Posterior cingulate gyrus (tissue), 11 donors: ENCODE data around the gene LEFTY2.
A peak's percentile ranks its signal among the peaks of the same experiment; 100 is the strongest.
"Not testable (repeated sequence)": the region's sequence is repeated elsewhere in the genome, so short reads cannot be mapped to it uniquely, and the experiment has no call there.

Experiments used
- DNase-seq, 10 donors: peaks; one replicate each; pipeline versions ENCODE4 v3.0.0 to v3.0.0-alpha.2; 2020 to 2021; ENCODE audit warnings: mixed read lengths in 3 of 10
- intact Hi-C: fragments of 100-400 bp; cut with DNase I; formaldehyde crosslinking; loops from one replicate; pipeline ENCODE4 v1.15.1; 2023

Gene LEFTY2, protein sequence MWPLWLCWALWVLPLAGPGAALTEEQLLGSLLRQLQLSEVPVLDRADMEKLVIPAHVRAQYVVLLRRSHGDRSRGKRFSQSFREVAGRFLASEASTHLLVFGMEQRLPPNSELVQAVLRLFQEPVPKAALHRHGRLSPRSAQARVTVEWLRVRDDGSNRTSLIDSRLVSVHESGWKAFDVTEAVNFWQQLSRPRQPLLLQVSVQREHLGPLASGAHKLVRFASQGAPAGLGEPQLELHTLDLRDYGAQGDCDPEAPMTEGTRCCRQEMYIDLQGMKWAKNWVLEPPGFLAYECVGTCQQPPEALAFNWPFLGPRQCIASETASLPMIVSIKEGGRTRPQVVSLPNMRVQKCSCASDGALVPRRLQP

GRCh38 chr1:225941187-225941941 is at the start of gene LEFTY2:
Gene LEFTY2 (minus strand): TSS chr1:225941220. CDS start chr1:225941140, 80 bp downstream.
- intact Hi-C loops = no loop called here

DNA sequence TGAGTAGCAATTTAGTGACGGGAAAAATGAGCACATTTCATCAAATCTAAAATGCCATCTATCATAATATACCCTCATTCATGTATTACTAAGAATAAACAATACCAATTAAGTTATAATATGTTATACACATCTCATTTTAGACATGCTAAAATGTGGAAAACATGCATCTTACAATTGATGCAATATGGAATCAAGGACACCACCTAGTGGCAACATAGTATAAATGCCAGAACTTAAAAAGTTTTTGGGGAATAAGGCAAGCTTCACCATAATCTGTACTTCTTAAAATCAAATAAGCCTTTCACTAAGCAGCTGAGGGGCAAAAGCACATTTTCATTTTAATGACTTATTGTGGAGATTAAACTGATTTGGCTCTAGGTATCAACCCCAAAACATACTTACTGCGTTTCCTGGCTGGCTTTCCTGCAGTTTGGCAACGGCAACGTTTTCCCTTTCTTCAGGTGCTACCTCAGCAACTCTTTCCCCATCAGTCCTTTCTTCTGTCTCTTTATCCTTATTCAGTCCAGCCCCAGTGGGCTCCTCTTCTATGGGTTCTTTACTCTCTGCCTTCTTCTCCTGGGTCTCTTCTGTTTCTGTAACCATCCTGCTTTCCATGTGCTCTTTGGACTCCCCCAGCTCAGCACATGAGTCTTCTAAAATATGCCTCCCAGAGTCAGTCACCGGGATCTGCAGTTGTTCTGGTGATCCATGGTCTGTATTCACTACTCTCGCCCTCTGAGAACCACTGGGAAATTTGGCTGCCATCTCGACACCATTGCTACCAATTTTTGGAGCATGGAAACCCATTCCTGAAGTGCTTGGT is 46.7 kb upstream of the LEFTY2 start:
- intact Hi-C loops = no loop called here
- no peak for DNase-seq

More at GRCh38 chr1:225941187-225941941, at the start of gene LEFTY2:
- DNase-seq = peak in 2 of 10 donors; percentile 42 to 71

- no peak for DNase-seq
- intact Hi-C loops = no loop called here
These were observed 40.7 kb upstream of the LEFTY2 start for GRCh38 chr1:225981714-225982113.

- no peak for DNase-seq
- intact Hi-C loops = no loop called here
These were observed 39.2 kb upstream of the LEFTY2 start for GRCh38 chr1:225980005-225980836.

DNA sequence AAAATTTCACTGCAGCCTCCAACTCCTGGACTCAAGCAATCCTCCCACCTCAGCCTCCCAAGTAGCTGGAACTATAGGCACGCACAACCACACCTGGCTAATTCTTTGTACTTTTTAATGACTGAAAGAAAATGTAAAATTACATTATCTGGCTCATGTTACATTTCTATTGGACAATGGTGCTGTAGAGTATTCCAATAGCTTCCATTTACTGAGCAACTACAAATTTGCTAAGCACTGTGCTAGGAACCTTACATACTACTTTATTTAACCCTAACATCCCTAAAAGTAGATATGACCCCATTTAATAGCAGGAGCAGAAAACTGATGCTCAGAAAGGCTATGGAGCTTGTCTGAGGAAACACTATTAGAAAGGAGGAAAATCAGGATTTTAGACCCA is 38.4 kb upstream of the LEFTY2 start:
- no peak for DNase-seq
- intact Hi-C loops = loop anchor here (5.0 to 10.0 kb wide), 5 partner anchors 57 to 665 kb away; partner anchors contain the start of gene PYCR2

- peak in 1 of 10 donors; percentile 61 for DNase-seq
- intact Hi-C loops = loop anchor here (5.0 to 10.0 kb wide), 5 partner anchors 56 to 663 kb away; partner anchors contain the start of gene PYCR2
These were observed 37.1 kb upstream of the LEFTY2 start for GRCh38 chr1:225977937-225978748.

DNA sequence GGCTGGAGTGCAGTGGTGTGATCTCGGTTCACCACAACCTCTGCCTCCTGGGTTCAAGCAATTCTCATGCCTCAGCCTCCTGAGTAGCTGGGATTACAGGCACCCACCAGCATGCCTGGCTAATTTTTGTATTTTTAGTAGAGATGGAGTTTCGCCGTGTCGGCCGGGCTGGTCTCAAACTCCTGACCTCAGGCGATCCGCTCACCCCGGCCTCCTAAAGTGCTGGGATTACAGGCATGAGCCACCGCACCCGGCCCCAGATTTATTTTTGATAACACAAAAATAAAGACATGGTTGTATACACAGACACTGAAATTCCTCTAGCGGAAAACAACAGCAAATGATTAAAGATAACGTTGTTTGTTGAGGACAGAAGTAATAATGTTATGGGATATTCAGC is 34.1 kb upstream of the LEFTY2 start:
- DNase-seq = not testable (repeated sequence)
- intact Hi-C loops = loop anchor here (5.0 to 10.0 kb wide), 5 partner anchors 53 to 660 kb away; partner anchors contain the start of gene PYCR2

DNA sequence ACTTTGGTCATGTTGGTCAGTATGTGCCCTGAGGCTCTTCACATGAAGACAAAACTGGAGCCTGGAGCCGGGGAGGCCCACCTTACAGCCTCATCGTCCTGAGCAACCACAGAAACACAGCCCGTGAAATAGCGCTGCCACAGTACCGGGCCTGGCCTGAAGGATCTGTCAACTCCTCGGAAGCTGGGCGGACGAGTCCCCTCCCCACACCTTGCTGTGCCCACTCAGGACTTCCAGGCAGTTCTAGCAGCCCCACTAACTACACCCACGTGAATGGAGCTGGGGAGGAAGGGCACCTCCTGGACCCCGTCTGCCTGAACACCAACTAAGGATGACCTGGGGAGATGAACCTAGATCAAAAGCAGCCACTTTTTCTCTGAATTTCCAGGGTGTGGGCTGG is 33.4 kb upstream of the LEFTY2 start:
- intact Hi-C loops = loop anchor here (10.0 kb wide), 2 partner anchors 130 to 660 kb away; no protein-coding TSS in a partner anchor
- DNase-seq = no peak

GRCh38 chr1:225973158-225973557 is 32.1 kb upstream of the LEFTY2 start:
- intact Hi-C loops = loop anchor here (10.0 kb wide), 2 partner anchors 128 to 658 kb away; no protein-coding TSS in a partner anchor
- no peak for DNase-seq

GRCh38 chr1:225972344-225973152 is 31.5 kb upstream of the LEFTY2 start:
- no peak for DNase-seq
- intact Hi-C loops = loop anchor here (10.0 kb wide), 2 partner anchors 128 to 658 kb away; no protein-coding TSS in a partner anchor

DNA sequence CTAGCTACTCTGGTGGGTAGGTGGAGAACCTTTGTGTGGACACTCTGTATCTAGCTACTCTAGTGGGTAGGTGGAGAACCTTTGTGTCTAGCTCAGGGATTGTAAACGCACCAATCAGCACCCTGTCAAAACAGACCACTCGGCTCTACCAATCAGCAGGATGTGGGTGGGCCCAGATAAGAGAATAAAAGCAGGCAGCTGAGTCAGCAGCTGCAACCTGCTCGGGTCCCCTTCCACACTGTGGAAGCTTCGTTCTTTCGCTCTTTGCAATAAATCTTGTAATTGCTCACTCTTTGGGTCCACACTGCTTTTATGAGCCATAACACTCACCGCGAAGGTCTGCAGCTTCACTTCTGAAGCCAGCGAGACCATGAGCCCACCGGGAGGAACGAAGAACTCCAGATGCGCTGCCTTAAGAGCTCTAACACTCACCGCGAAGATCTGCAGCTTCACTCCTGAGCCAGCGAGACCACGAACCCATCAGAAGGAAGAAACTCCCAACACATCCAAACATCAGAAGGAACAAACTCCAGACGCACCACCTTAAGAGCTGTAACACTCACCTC is 29.7 kb upstream of the LEFTY2 start:
- intact Hi-C loops = loop anchor here (10.0 kb wide), 2 partner anchors 126 to 656 kb away; no protein-coding TSS in a partner anchor
- DNase-seq = not testable (repeated sequence)

GRCh38 chr1:225969751-225970150 is 28.7 kb upstream of the LEFTY2 start:
- intact Hi-C loops = loop anchor here (10.0 kb wide), 2 partner anchors 125 to 655 kb away; no protein-coding TSS in a partner anchor
- DNase-seq = not testable (repeated sequence)

DNA sequence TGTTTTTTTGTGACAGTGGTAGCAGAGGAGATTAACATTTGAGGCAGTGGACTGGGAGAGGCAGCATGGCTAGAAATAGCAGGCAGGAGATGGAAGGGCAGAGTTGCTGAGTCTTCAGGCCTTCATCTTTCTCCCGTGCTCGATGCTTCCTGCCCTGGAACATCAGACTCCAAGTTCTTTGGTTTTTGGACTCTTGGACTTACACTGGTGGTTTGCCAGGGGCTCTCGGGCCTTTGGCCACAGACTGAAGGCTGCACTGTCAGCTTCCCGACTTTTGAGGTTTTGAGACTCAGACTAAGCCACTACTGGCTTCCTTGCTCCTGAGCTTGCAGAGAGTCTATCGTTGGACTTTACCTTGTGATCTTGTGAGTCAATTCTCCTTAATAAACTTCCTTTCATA is 24.2 kb upstream of the LEFTY2 start:
- DNase-seq = no peak
- intact Hi-C loops = no loop called here

DNA sequence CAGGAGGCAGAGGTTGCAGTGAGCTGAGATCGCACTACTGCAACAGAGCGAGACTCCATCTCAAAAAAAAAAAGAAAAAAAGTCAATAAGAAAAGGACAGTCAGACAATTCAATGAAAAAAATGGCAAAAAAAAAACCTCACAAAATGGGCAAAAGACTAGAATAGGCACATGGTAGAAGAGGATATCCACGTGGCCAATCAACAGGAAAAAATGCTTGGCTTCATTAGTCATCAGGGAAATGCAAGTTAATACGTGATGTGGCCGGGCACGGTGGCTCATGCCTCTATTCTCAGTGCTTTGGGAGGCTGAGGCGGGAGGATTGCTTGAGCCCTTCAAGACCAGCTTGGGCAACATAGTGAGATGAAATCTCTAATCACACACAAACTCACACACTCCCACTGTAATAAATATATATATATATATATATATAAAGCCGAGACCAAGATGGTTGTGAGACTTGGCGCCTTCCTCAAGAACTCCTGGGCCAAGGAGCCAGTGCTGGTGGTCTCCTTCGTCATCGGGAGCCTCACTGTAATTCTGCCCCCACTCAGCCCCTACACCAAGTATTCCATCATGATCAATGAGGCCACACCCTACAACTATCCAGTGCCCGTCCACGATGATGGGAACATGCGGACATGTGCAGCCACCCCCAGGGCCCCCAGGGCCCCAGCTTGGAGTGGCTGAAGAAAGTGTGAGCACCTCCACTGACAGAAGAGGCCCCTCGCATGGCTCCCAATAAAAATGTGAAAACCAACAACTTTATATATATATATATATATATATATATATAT is 22.9 kb upstream of the LEFTY2 start:
- DNase-seq = no peak
- intact Hi-C loops = no loop called here

DNA sequence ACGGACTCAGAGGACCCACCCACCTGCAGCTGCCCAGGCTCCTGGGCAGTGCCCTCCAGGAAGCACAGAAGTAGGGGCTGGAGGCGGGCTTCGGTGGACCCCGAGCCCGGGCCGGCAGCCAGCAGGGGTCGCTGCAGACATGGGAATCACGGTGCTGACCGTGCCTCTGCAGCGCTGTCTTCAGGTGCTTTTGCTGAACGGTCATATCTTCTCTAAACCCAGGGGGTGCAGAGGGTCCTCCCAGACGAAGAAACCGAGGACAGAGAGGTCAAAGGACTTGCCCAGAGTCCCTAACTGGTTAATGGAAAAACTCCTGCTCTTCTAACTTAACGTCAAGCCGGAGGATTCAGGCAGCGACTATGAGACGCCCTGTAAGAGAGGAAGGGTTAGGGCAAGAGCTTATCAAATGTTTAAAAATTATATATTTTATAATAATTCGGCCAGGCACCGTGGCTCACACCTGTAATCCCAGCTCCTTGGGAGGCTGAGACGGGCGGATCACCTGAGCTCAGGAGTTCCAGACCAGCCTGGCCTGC is 21.5 kb upstream of the LEFTY2 start:
- DNase-seq = peak in 3 of 10 donors; percentile 20 to 42 (median 42)
- intact Hi-C loops = no loop called here
